HepG2 (cell line): ENCODE results near the gene GNA14. TPM values are rescaled to one million over a fixed set of nuclear protein-coding genes. Genes with fewer than 3 reads are reported as not detected.

Experiments used
- ATAC-seq: fragments of 200-7000 bp; cut with Tn5 transposase; 3 replicates; pipeline ENCODE4 v1.9.1; 2020; ENCODE audit warnings: mild to moderate bottlenecking, moderate library complexity
- BruUV-seq: library from RNA; stranded (reverse); fragments of 400-500 nt; replicated peaks from 2 replicates; lab custom pipeline; 2021; lab: Mats Ljungman, UMichigan
- CTCF ChIA-PET: fragments of 300-600 bp; formaldehyde crosslinking; extraction: SDS; loops from one replicate; lab custom pipeline; 2021; ENCODE audit warnings: low total read pairs, inconsistent platforms, low intra/inter-chr PET ratio; lab: Yijun Ruan, JAX
- POLR2A ChIA-PET: fragments of 350-600 bp; sonication (Branson Sonifier 250); formaldehyde crosslinking; loops from one replicate; lab custom pipeline; 2020; ENCODE audit warnings: antibody characterized with exemption, inconsistent platforms; lab: Yijun Ruan, JAX
- DNase-seq: peaks from one replicate; pipeline ENCODE4 v3.0.0-alpha.2; 2015; ENCODE audit warnings: low spot score
- FAIRE-seq: peaks from 3 replicates; lab custom pipeline; 2011; peaks lifted over from hg19 to GRCh38; lab: Jason Lieb, UNC
- H2AFZ ChIP-seq: one replicate; pipeline ENCODE4 v1.6.1; 2011; ENCODE audit warnings: low read length, inconsistent platforms
- H3K27ac ChIP-seq: fragments of 300-600 bp; 3 replicates; pipeline ENCODE4 v1.8.0; 2011; ENCODE audit warnings: mixed run types, mild to moderate bottlenecking, mixed read lengths, low read length, inconsistent platforms; ENCODE audit not compliant: insufficient read depth; ENCODE audit errors: extremely low read length
- H3K27me3 ChIP-seq, 2 experiments: fragments of 200-600 bp in 1 of 2; 2 replicates in 1 of 2; 3 replicates in 1 of 2; pipeline versions ENCODE4 v1.6.0 to v1.8.0; 2011; ENCODE audit warnings: low read length in 2 of 2, mild to moderate bottlenecking in 2 of 2, moderate library complexity in 2 of 2, inconsistent platforms in 1 of 2; ENCODE audit not compliant: insufficient read depth in 2 of 2, control insufficient read depth in 1 of 2
- H3K36me3 ChIP-seq, 2 experiments: fragments of 200-600 bp in 1 of 2; replicated peaks in 1 of 2; 2 replicates in 1 of 2; 3 replicates in 1 of 2; pipeline versions ENCODE4 v1.5.1 to v1.8.0; 2011; ENCODE audit warnings: low read length in 2 of 2, inconsistent platforms in 1 of 2; ENCODE audit not compliant: insufficient read depth in 2 of 2, control insufficient read depth in 1 of 2
- H3K4me1 ChIP-seq: 2 replicates; pipeline ENCODE4 v1.5.1; 2012; ENCODE audit warnings: low read length, inconsistent platforms; ENCODE audit not compliant: insufficient read depth
- H3K4me2 ChIP-seq: 2 replicates; pipeline ENCODE4 v1.6.0; 2011; ENCODE audit warnings: low read depth, low read length, inconsistent platforms
- H3K4me3 ChIP-seq, 3 experiments: fragments of 200-600 bp in 1 of 3; sonication (generic), shearing (Covaris generic) in 1 of 3; replicated peaks in 1 of 3; 2 replicates each; pipeline ENCODE4 v1.5.1; 2011 to 2016; ENCODE audit warnings: low read length in 3 of 3, inconsistent platforms in 2 of 3, low read depth in 2 of 3, mild to moderate bottlenecking in 2 of 3, control low read depth in 1 of 3, mixed read lengths in 1 of 3; ENCODE audit not compliant: insufficient read depth in 1 of 3
- H3K79me2 ChIP-seq: one replicate; pipeline ENCODE4 v1.6.1; 2011; ENCODE audit warnings: low read length, inconsistent platforms; ENCODE audit not compliant: insufficient read depth
- H3K9ac ChIP-seq: 2 replicates; pipeline ENCODE4 v1.6.0; 2011; ENCODE audit warnings: mild to moderate bottlenecking, low read depth, low read length, inconsistent platforms; ENCODE audit not compliant: insufficient read depth
- H3K9me3 ChIP-seq: 2 replicates; pipeline ENCODE4 v1.5.1; 2012; ENCODE audit warnings: mild to moderate bottlenecking, low read length
- H4K20me1 ChIP-seq: 2 replicates; pipeline ENCODE4 v1.6.0; 2011; ENCODE audit warnings: inconsistent platforms, mild to moderate bottlenecking, low read length, moderate library complexity; ENCODE audit not compliant: insufficient read depth
- ARID3A ChIP-seq: IDR thresholded peaks from 2 replicates; pipeline ENCODE4 v1.6.1; 2012; ENCODE audit warnings: low read depth, low read length, improper control_type of control experiment
- ATF2 ChIP-seq: sonication (generic); formaldehyde crosslinking; IDR thresholded peaks from 2 replicates; pipeline ENCODE4 v1.4.0; 2020; ENCODE audit warnings: missing genetic modification reagents
- E2F2 ChIP-seq: sonication (generic); formaldehyde crosslinking; IDR thresholded peaks from 2 replicates; pipeline ENCODE4 v1.4.0; 2020; ENCODE audit warnings: missing genetic modification reagents, borderline replicate concordance
- FOXK1 ChIP-seq: sonication (generic); formaldehyde crosslinking; IDR thresholded peaks from 2 replicates; pipeline ENCODE4 v1.4.0; 2020; ENCODE audit warnings: low read depth, missing genetic modification reagents, borderline replicate concordance
- GPN1 ChIP-seq: sonication (generic); formaldehyde crosslinking; IDR thresholded peaks from 2 replicates; pipeline ENCODE4 v1.5.1; 2020; ENCODE audit warnings: missing genetic modification reagents, borderline replicate concordance
- HNF4A ChIP-seq: sonication (generic); formaldehyde crosslinking; IDR thresholded peaks from 2 replicates; pipeline ENCODE4 v1.4.0; 2020; ENCODE audit warnings: missing genetic modification reagents
- MAF1 ChIP-seq: sonication (generic); formaldehyde crosslinking; IDR thresholded peaks from 2 replicates; pipeline ENCODE4 v1.5.0; 2020; ENCODE audit warnings: missing genetic modification reagents, borderline replicate concordance
- TRIM22 ChIP-seq: fragments of 450-650 bp; IDR thresholded peaks from 2 replicates; pipeline ENCODE4 v1.6.1; 2017
- ZFP41 ChIP-seq: sonication (generic); formaldehyde crosslinking; IDR thresholded peaks from 2 replicates; pipeline ENCODE4 v1.4.0; 2020; ENCODE audit warnings: mild to moderate bottlenecking, missing genetic modification reagents, borderline replicate concordance
- ZIK1 ChIP-seq: sonication (generic); formaldehyde crosslinking; IDR thresholded peaks from 2 replicates; pipeline ENCODE4 v1.5.0; 2020; ENCODE audit warnings: mild to moderate bottlenecking, low read depth, missing genetic modification reagents, borderline replicate concordance
- ZNF256 ChIP-seq: sonication (generic); formaldehyde crosslinking; conservative IDR thresholded peaks from 2 replicates; pipeline ENCODE4 v1.4.0; 2020; ENCODE audit warnings: missing genetic modification reagents
- ZNF263 ChIP-seq: sonication (generic); formaldehyde crosslinking; IDR thresholded peaks from 2 replicates; pipeline ENCODE4 v1.4.0; 2020; ENCODE audit warnings: missing genetic modification reagents
- ZNF598 ChIP-seq: sonication (generic); formaldehyde crosslinking; IDR thresholded peaks from 2 replicates; pipeline ENCODE4 v1.5.1; 2020; ENCODE audit warnings: mild to moderate bottlenecking, missing genetic modification reagents, borderline replicate concordance
- ZNF614 ChIP-seq: IDR thresholded peaks from 2 replicates; pipeline ENCODE4 v1.6.1; 2018; ENCODE audit warnings: missing biosample characterization, missing genetic modification reagents, inconsistent platforms, borderline replicate concordance
- ZNF670 ChIP-seq: sonication (generic); formaldehyde crosslinking; IDR thresholded peaks from 2 replicates; pipeline ENCODE4 v1.8.0; 2022; ENCODE audit warnings: mild to moderate bottlenecking, missing genetic modification reagents, borderline replicate concordance
- ZNF850 ChIP-seq: sonication (generic); formaldehyde crosslinking; conservative IDR thresholded peaks from 2 replicates; pipeline ENCODE4 v1.9.0; 2021; ENCODE audit warnings: mild to moderate bottlenecking, missing genetic modification reagents
- WGBS: methylation state at CpG from one replicate; pipeline ENCODE4 v1.1.6; 2017; ENCODE audit warnings: low lambda C conversion rate; 5-methylcytosine and 5-hydroxymethylcytosine counted together
- in situ Hi-C: cut with HindIII; loops from 2 replicates; pipeline ENCODE4 v1.10.0; 2017; ENCODE audit warnings: low pct_unique_long_range_greater_than_20kb; ENCODE audit not compliant: extremely low pct_ligation_motif_present
- intact Hi-C: fragments of 100-400 bp; cut with micrococcal nuclease; formaldehyde crosslinking; loops from one replicate; pipeline ENCODE4 v1.10.0; 2022; ENCODE audit not compliant: unreplicated experiment
- polyA plus RNA-seq, 8 experiments: library from polyadenylated mRNA; depleted of rRNA in 3 of 8; stranded (reverse) in 7 of 8; unstranded in 1 of 8; fragments of >200 nt; fragmentation: Illumina TruSeq in 4 of 8; extraction: Trizol in 4 of 8; gene quantifications; 2 replicates each; pipeline versions ENCODE4 v1.2.1 to v1.2.3, GENCODE V29; 2011 to 2016; ENCODE audit warnings: low read depth in 4 of 8, missing spikeins in 1 of 8, mixed read lengths in 1 of 8; ENCODE audit not compliant: insufficient read depth in 1 of 8
- total RNA-seq, 5 experiments: library from RNA; depleted of rRNA; stranded (reverse); fragments of >200 nt; fragmentation: Illumina TruSeq; extraction: Trizol; gene quantifications; 2 replicates each; pipeline ENCODE4 v1.2.3, GENCODE V29; 2016; ENCODE audit warnings: low read depth in 1 of 5
- TF ChIP-seq, protein P1 (sequence below): sonication (generic); formaldehyde crosslinking; IDR thresholded peaks from 2 replicates; pipeline ENCODE4 v1.4.0; 2020; ENCODE audit warnings: mild to moderate bottlenecking, missing genetic modification reagents

Gene GNA14
- total and polyA plus RNA-seq, 2 of the 13 experiments (the other 11 are each of a cell fraction or from before 2014, with no cell fraction given) = not detected

DNA sequence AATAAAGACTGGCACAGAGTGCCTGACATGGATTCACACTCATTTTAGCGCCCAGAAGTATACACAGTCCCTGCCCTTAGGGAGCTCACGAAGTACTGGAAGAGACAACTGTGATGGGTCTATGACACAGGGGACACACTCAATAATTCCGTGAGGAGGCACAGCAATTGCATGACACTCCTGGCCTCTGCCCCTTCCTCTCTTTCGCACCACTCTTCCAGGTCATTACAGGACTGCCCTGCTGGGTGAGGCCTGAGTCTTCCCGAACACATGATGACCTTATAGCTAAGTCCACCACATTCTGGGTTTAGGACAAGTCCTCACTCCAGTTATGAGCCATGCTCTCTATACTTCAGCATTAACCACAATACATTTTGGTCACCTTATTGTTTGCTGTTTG lies 134.7 kb downstream of the GNA14 start:
- peak; percentile 62 for ATAC-seq
- POLR2A ChIA-PET = no interaction called here
- Histone ChIP-seq H3K27me3 (peaks cover 0 to 13% of the 10 kb centered on the region in 2 experiments; a peak in 4 of 5 replicates), H4K20me1 (no peaks in the 10 kb centered on the region), H3K4me1 (peaks cover 33% of the 10 kb centered on the region), H3K27ac (no peak overlapping the region), H3K36me3 (no peaks in the 10 kb centered on the region), H3K4me2 (no peak overlapping the region), H3K9ac (no peak overlapping the region), H3K79me2 (no peaks in the 10 kb centered on the region), H2AFZ (no peak overlapping the region), H3K4me3 (no peak overlapping the region), H3K9me3 (no peaks in the 10 kb centered on the region)
- intact Hi-C loops = loop anchor here (2.0 kb wide), 1 partner anchor 21 kb away; no protein-coding TSS in a partner anchor
- FAIRE-seq = no peak
- TF ChIP-seq ZNF850 (no peak), GPN1 (CRISPR knock-in tag) (no peak), HNF4A (CRISPR knock-in tag) (no peak), FOXK1 (CRISPR knock-in tag) (no peak), E2F2 (CRISPR knock-in tag) (no peak), ZNF598 (CRISPR knock-in tag) (no peak), ZNF614 (CRISPR knock-in tag) (no peak), ARID3A (no peak), ZNF670 (CRISPR knock-in tag) (no peak), ATF2 (CRISPR knock-in tag) (no peak), MAF1 (CRISPR knock-in tag) (no peak), ZNF256 (CRISPR knock-in tag) (no peak), ZNF263 (no peak), ZIK1 (CRISPR knock-in tag) (no peak), TRIM22 (no peak), ZFP41 (CRISPR knock-in tag) (no peak)
- TF ChIP-seq, protein P1, sequence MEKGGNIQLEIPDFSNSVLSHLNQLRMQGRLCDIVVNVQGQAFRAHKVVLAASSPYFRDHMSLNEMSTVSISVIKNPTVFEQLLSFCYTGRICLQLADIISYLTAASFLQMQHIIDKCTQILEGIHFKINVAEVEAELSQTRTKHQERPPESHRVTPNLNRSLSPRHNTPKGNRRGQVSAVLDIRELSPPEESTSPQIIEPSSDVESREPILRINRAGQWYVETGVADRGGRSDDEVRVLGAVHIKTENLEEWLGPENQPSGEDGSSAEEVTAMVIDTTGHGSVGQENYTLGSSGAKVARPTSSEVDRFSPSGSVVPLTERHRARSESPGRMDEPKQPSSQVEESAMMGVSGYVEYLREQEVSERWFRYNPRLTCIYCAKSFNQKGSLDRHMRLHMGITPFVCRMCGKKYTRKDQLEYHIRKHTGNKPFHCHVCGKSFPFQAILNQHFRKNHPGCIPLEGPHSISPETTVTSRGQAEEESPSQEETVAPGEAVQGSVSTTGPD = no peak
- no TSS peak for BruUV-seq
- 34% methylated on average over 5 of the region's 5 CpGs for WGBS
- CTCF ChIA-PET = no interaction called here
- no peak for DNase-seq
- in situ Hi-C loops = no loop called here
